Measurements from ENCODE around the gene MKLN1. TPM values are rescaled to one million over a fixed set of nuclear protein-coding genes. Genes with fewer than 3 reads are reported as not detected.

The MKLN1 gene
- polyA plus RNA-seq, 1 donor from 2014 or later: 15.9 TPM

DNA sequence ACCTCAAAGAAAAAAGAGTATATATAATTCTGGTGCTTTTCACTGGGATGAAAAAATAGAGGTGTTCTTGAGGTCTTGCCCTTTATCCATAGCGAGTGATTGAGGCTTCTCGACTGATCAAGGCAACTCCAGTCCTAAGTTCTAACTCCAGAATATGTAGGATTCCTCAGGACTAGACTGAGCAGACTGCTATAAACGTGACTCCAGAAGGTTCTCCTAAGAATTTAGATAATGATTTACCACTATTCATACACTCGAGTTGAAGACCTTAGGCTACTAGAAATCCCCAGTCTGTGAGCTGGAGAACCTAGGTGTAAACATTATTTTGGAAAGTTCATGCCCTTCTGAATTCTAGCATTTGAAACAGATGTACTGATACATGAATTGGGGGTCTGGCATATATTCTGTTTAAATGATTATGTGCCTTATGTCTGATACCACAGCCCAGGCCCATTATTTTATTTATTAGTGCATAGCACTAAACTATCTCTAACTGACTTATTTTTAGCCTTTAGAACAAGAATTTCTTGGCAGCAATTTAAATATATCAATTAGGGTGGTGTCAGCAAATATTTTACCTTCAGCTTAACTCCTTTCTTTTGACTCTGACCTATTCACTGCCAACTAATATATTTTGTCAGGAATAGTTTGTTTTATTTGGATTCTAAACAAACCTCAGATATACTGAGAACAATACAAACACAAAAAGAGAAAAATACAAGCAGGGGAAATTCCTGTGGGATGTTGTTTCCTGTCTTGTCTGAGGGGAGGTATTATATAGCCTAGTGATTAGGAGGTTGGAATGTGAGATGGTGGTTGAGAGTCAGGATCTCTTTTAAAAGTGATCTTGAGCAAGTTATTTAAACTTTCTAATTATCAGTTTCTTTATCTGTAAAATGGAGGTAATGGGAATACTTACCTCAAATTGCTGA is 153.0 kb downstream of the MKLN1 start:
- Histone ChIP-seq H3K4me3 (ENCODE audit: low read length) (no peak overlapping the region), H3K36me3 (ENCODE audit: insufficient read depth, low read length) (no peaks in the 10 kb centered on the region), H3K27me3 (ENCODE audit: insufficient read depth, low read depth, low read length) (no peaks in the 10 kb centered on the region), H3K79me2 (replicated peaks; ENCODE audit: insufficient read depth, low read length) (no peaks in the 10 kb centered on the region), H3K27ac (ENCODE audit: low read length) (no peak overlapping the region), H3F3A (ENCODE audit: insufficient read depth, low read length, poor library complexity, severe bottlenecking) (no peaks in the 10 kb centered on the region), H3K9me2 (ENCODE audit: insufficient read depth, low read length) (no peaks in the 10 kb centered on the region), H4K20me1 (ENCODE audit: insufficient read depth) (no peaks in the 10 kb centered on the region), H3K9ac (ENCODE audit: low read length) (no peak overlapping the region), H3K9me3 (ENCODE audit: low read length) (no peaks in the 10 kb centered on the region), H3K4me2 (ENCODE audit: low read length) (no peak overlapping the region), H2AFZ (ENCODE audit: low read depth, low read length) (no peak overlapping the region)
- TF ChIP-seq EZH2 (IDR thresholded peaks at IDR 0.05; ENCODE audit: borderline replicate concordance, insufficient read depth, low read length, poor library complexity, severe bottlenecking) (no peak), EP300 (conservative IDR thresholded peaks at IDR 0.05; ENCODE audit: poor library complexity, severe bottlenecking) (no peak), SMC3 (conservative IDR thresholded peaks at IDR 0.05; ENCODE audit: poor library complexity) (no peak), POLR2AphosphoS5 (IDR thresholded peaks at IDR 0.05) (no peak), TAF1 (IDR thresholded peaks at IDR 0.05; ENCODE audit: low read depth) (no peak), RAD21 (conservative IDR thresholded peaks at IDR 0.05) (no peak), MXI1 (conservative IDR thresholded peaks at IDR 0.05; ENCODE audit: poor library complexity, severe bottlenecking) (no peak)
- TF ChIP-seq, protein P1, sequence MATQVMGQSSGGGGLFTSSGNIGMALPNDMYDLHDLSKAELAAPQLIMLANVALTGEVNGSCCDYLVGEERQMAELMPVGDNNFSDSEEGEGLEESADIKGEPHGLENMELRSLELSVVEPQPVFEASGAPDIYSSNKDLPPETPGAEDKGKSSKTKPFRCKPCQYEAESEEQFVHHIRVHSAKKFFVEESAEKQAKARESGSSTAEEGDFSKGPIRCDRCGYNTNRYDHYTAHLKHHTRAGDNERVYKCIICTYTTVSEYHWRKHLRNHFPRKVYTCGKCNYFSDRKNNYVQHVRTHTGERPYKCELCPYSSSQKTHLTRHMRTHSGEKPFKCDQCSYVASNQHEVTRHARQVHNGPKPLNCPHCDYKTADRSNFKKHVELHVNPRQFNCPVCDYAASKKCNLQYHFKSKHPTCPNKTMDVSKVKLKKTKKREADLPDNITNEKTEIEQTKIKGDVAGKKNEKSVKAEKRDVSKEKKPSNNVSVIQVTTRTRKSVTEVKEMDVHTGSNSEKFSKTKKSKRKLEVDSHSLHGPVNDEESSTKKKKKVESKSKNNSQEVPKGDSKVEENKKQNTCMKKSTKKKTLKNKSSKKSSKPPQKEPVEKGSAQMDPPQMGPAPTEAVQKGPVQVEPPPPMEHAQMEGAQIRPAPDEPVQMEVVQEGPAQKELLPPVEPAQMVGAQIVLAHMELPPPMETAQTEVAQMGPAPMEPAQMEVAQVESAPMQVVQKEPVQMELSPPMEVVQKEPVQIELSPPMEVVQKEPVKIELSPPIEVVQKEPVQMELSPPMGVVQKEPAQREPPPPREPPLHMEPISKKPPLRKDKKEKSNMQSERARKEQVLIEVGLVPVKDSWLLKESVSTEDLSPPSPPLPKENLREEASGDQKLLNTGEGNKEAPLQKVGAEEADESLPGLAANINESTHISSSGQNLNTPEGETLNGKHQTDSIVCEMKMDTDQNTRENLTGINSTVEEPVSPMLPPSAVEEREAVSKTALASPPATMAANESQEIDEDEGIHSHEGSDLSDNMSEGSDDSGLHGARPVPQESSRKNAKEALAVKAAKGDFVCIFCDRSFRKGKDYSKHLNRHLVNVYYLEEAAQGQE (IDR thresholded peaks at IDR 0.05; ENCODE audit: borderline replicate concordance): no peak
- TF ChIP-seq, protein P2, sequence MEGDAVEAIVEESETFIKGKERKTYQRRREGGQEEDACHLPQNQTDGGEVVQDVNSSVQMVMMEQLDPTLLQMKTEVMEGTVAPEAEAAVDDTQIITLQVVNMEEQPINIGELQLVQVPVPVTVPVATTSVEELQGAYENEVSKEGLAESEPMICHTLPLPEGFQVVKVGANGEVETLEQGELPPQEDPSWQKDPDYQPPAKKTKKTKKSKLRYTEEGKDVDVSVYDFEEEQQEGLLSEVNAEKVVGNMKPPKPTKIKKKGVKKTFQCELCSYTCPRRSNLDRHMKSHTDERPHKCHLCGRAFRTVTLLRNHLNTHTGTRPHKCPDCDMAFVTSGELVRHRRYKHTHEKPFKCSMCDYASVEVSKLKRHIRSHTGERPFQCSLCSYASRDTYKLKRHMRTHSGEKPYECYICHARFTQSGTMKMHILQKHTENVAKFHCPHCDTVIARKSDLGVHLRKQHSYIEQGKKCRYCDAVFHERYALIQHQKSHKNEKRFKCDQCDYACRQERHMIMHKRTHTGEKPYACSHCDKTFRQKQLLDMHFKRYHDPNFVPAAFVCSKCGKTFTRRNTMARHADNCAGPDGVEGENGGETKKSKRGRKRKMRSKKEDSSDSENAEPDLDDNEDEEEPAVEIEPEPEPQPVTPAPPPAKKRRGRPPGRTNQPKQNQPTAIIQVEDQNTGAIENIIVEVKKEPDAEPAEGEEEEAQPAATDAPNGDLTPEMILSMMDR (IDR thresholded peaks at IDR 0.05; ENCODE audit: poor library complexity, severe bottlenecking): no peak

DNA sequence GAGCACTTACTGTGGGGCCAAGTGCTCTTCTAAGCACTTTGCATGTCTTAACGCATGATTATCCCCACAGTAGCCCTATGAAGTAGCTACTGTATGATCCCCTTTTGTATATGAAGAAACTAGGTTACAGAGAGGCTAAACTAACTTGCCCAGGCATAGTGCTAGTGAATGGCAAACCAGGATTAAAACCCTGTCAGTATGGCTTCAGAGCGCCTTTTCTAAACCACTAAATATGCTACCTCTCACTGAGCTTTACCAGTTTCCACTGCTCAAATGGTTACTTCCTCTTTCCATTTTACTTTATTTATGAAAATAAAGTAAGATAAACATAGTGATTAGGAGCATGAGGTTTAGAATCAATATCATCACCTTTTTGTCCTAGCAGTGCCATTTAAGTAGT is 155.1 kb downstream of the MKLN1 start:
- Histone ChIP-seq H3K9me2 (ENCODE audit: insufficient read depth, low read length) (no peaks in the 10 kb centered on the region), H3F3A (ENCODE audit: insufficient read depth, low read length, poor library complexity, severe bottlenecking) (no peaks in the 10 kb centered on the region), H3K9ac (ENCODE audit: low read length) (no peak overlapping the region), H3K9me3 (ENCODE audit: low read length) (no peaks in the 10 kb centered on the region), H3K27me3 (ENCODE audit: insufficient read depth, low read depth, low read length) (no peaks in the 10 kb centered on the region), H3K36me3 (ENCODE audit: insufficient read depth, low read length) (no peaks in the 10 kb centered on the region), H3K27ac (ENCODE audit: low read length) (no peak overlapping the region), H3K4me2 (ENCODE audit: low read length) (no peak overlapping the region), H4K20me1 (ENCODE audit: insufficient read depth) (no peaks in the 10 kb centered on the region), H2AFZ (ENCODE audit: low read depth, low read length) (no peak overlapping the region), H3K79me2 (replicated peaks; ENCODE audit: insufficient read depth, low read length) (no peaks in the 10 kb centered on the region), H3K4me3 (ENCODE audit: low read length) (no peak overlapping the region)
- TF ChIP-seq, protein P2 (IDR thresholded peaks at IDR 0.05; ENCODE audit: poor library complexity, severe bottlenecking): no peak
- TF ChIP-seq SMC3 (conservative IDR thresholded peaks at IDR 0.05; ENCODE audit: poor library complexity) (no peak), TAF1 (IDR thresholded peaks at IDR 0.05; ENCODE audit: low read depth) (no peak), MXI1 (conservative IDR thresholded peaks at IDR 0.05; ENCODE audit: poor library complexity, severe bottlenecking) (no peak), POLR2AphosphoS5 (IDR thresholded peaks at IDR 0.05) (no peak), RAD21 (conservative IDR thresholded peaks at IDR 0.05) (no peak)
- TF ChIP-seq, protein P1 (IDR thresholded peaks at IDR 0.05; ENCODE audit: borderline replicate concordance): no peak
